Testis (tissue), 3 donors: ENCODE results near the gene DPP10. TPM values are rescaled to one million over a fixed set of nuclear protein-coding genes. Genes with fewer than 3 reads are reported as not detected.

Experiments used
- DNase-seq: peaks from one replicate; pipeline ENCODE4 v3.0.0-alpha.2; 2019
- H3K27ac ChIP-seq, 2 donors: fragments of 200-600 bp; sonication (generic); one replicate each; pipeline ENCODE4 v1.5.1; 2019
- H3K27me3 ChIP-seq: fragments of 200-600 bp; sonication (generic); one replicate; pipeline ENCODE4 v1.5.1; 2019
- H3K36me3 ChIP-seq: fragments of 200-600 bp; sonication (generic); one replicate; pipeline ENCODE4 v1.5.1; 2017; ENCODE audit warnings: low read depth; ENCODE audit errors: missing control alignments
- H3K4me1 ChIP-seq: fragments of 200-600 bp; sonication (generic); one replicate; pipeline ENCODE4 v1.5.1; 2019
- H3K4me3 ChIP-seq, 2 donors: fragments of 200-600 bp; sonication (generic); one replicate each; pipeline ENCODE4 v1.5.1; 2017 to 2019
- H3K9me3 ChIP-seq: fragments of 200-600 bp; sonication (generic); one replicate; pipeline ENCODE4 v1.5.1; 2017
- CTCF ChIP-seq, 3 experiments: fragments of 450-650 bp in 2 of 3; fragments of 200-600 bp in 1 of 3; sonication (generic) in 1 of 3; IDR thresholded peaks; one replicate each; pipeline ENCODE4 v1.5.1; 2016 to 2019; ENCODE audit warnings: antibody characterized with exemption in 3 of 3, mild to moderate bottlenecking in 2 of 3, moderate library complexity in 1 of 3
- POLR2A ChIP-seq: fragments of 450-650 bp; IDR thresholded peaks from one replicate; pipeline ENCODE4 v1.6.1; 2017; ENCODE audit warnings: antibody characterized with exemption, mild to moderate bottlenecking, moderate library complexity
- WGBS, 2 donors: methylation state at CpG; one replicate each; pipeline ENCODE4 v1.1.5; 2018; 5-methylcytosine and 5-hydroxymethylcytosine counted together
- intact Hi-C: fragments of 100-400 bp; cut with DNase I; formaldehyde crosslinking; loops from one replicate; pipeline ENCODE4 v1.15.1; 2023; ENCODE audit warnings: low total_unique reads
- polyA plus RNA-seq: library from polyadenylated mRNA; stranded (reverse); fragments of 350-450 nt; fragmentation: Illumina TruSeq; extraction: RNeasy Lipid Tissue Mini Kit (QIAGEN cat#74804); gene quantifications from one replicate; pipeline ENCODE4 v1.2.3, GENCODE V29; 2014; ENCODE audit warnings: low read depth, low replicate concordance; ENCODE audit not compliant: insufficient read depth
- total RNA-seq, 2 donors: library from RNA; depleted of rRNA; stranded (reverse); fragments of >200 nt; gene quantifications; one replicate each; pipeline ENCODE4 v1.2.3, GENCODE V29; 2016

DPP10 gene
- total and polyA plus RNA-seq, 3 donors from 2014 or later: 1.7 to 6.7 (median 6.7) TPM

- Histone ChIP-seq H3K27ac (no peak overlapping the region), H3K4me1 (no peaks in the 10 kb centered on the region), H3K9me3 (no peaks in the 10 kb centered on the region), H3K27me3 (no peaks in the 10 kb centered on the region), H3K4me3 (no peak overlapping the region), H3K36me3 (no peaks in the 10 kb centered on the region)
- peak in 2 of 3 experiments; percentile 56 for TF ChIP-seq CTCF (IDR thresholded peaks at IDR 0.05)
- TF ChIP-seq POLR2A: no peak
- intact Hi-C loops: loop anchor here (10.0 kb wide), 1 partner anchor 576 kb away; no protein-coding TSS in a partner anchor
- peak; percentile 75 for DNase-seq
- WGBS, 2 donors: 50 to 57% methylated on average over 5 of the region's 5 CpGs
Measured at GRCh38 chr2:114550895-114551793, 108.7 kb downstream of the DPP10 start.

- H3K27ac ChIP-seq: no peak overlapping the region
- no peak for TF ChIP-seq CTCF (IDR thresholded peaks at IDR 0.05)
- no peaks in the 10 kb centered on the region for H3K4me1 ChIP-seq
- H3K4me3 ChIP-seq: no peak overlapping the region
- DNase-seq: no peak
- no peaks in the 10 kb centered on the region for H3K9me3 ChIP-seq
- intact Hi-C loops: loop anchor here (10.0 kb wide), 1 partner anchor 578 kb away; no protein-coding TSS in a partner anchor
- no peaks in the 10 kb centered on the region for H3K36me3 ChIP-seq
- no peaks in the 10 kb centered on the region for H3K27me3 ChIP-seq
- 81 to 84% methylated on average over 5 of the region's 5 CpGs for WGBS, 2 donors
Measured at GRCh38 chr2:114553027-114553426, 110.6 kb downstream of the DPP10 start.

- TF ChIP-seq POLR2A: no peak
- Histone ChIP-seq H3K4me3 (no peak overlapping the region), H3K27me3 (no peaks in the 10 kb centered on the region), H3K9me3 (no peaks in the 10 kb centered on the region), H3K4me1 (no peaks in the 10 kb centered on the region), H3K27ac (no peak overlapping the region), H3K36me3 (no peaks in the 10 kb centered on the region)
- 68 to 73% methylated on average over 3 of the region's 3 CpGs for WGBS, 2 donors
- intact Hi-C loops: no loop called here
- DNase-seq: no peak
Measured at GRCh38 chr2:114569166-114569565, 126.7 kb downstream of the DPP10 start.

- Histone ChIP-seq H3K4me1 (no peaks in the 10 kb centered on the region), H3K4me3 (no peak overlapping the region), H3K9me3 (no peaks in the 10 kb centered on the region), H3K36me3 (no peaks in the 10 kb centered on the region), H3K27me3 (no peaks in the 10 kb centered on the region), H3K27ac (no peak overlapping the region)
- intact Hi-C loops: no loop called here
- no peak for DNase-seq
- WGBS, 2 donors: 85 to 91% methylated on average over 2 of the region's 2 CpGs
- no peak for TF ChIP-seq POLR2A
- TF ChIP-seq CTCF (IDR thresholded peaks at IDR 0.05): no peak
Measured at GRCh38 chr2:114577657-114578056, 135.2 kb downstream of the DPP10 start.

GRCh38 chr2:114579542-114579941 is 137.1 kb downstream of the DPP10 start:
- 27 to 36% methylated on average over 3 of the region's 3 CpGs for WGBS, 2 donors
- Histone ChIP-seq H3K27ac (no peak overlapping the region), H3K27me3 (no peaks in the 10 kb centered on the region)

More at GRCh38 chr2:114579542-114579941, 137.1 kb downstream of the DPP10 start:
- intact Hi-C loops: no loop called here
- Histone ChIP-seq H3K9me3 (no peaks in the 10 kb centered on the region), H3K4me3 (no peak overlapping the region), H3K4me1 (no peaks in the 10 kb centered on the region), H3K36me3 (no peaks in the 10 kb centered on the region)
- DNase-seq: no peak
- TF ChIP-seq POLR2A: no peak
- TF ChIP-seq CTCF (IDR thresholded peaks at IDR 0.05): no peak
